Measurements from ENCODE around the gene MDC1. TPM values are rescaled to one million over a fixed set of nuclear protein-coding genes. Genes with fewer than 3 reads are reported as not detected.

MDC1 gene
- total and polyA plus RNA-seq, 2 of the 13 experiments (the other 11 are each of a cell fraction or from before 2014, with no cell fraction given) = 8.4 to 14.0 TPM

DNA sequence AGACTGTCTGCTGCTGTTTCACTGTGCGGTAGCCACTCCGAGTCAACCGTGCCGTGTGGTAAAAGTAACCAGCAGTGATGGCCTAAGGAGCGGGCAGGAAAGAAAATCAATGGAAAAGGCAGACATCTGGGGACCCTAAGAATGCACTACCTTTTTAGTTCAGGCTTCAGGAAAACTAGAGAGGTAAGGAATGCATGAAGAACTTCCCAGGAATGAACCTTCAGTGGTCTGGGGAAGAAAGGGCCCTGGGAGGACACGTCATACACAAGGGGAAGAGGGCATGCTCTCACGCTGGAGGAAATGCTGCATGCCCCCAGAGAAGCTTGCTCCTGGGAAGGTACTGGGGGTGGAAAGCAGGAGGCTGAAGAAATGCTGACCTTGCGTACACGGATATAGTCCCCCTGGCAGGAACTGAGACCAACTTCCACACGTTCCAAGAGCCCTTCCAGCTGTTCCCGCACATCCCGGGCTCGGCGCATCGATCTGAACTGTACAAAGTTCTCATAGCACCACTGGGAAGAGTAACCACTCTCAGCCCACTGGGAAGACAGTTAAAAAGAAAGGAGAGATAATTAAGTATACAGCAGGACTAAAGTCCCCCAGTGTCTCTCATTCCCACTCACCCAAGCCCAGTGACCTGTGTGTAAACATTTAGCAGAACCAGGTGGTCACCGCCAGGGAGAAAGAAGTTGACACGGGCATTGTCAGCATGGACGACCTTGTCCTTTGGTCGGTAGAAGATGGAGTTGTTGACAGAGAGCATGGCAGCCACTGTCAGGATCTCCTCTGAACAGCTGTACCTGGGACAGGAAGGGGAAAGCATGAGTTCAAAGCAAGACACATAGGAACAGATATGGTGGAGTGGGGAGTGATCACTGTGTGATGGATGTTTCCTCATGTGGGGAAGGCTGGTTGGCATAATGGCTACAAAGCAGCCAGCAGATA lies 62.0 kb downstream of the MDC1 start (continued):
- 0 out of 2 replicates have a peak, but pooled peaks have one; percentile 81 for TF ChIP-seq TOPORS (CRISPR knock-in tag; IDR thresholded peaks at IDR 0.05)
- TF ChIP-seq, protein P1, sequence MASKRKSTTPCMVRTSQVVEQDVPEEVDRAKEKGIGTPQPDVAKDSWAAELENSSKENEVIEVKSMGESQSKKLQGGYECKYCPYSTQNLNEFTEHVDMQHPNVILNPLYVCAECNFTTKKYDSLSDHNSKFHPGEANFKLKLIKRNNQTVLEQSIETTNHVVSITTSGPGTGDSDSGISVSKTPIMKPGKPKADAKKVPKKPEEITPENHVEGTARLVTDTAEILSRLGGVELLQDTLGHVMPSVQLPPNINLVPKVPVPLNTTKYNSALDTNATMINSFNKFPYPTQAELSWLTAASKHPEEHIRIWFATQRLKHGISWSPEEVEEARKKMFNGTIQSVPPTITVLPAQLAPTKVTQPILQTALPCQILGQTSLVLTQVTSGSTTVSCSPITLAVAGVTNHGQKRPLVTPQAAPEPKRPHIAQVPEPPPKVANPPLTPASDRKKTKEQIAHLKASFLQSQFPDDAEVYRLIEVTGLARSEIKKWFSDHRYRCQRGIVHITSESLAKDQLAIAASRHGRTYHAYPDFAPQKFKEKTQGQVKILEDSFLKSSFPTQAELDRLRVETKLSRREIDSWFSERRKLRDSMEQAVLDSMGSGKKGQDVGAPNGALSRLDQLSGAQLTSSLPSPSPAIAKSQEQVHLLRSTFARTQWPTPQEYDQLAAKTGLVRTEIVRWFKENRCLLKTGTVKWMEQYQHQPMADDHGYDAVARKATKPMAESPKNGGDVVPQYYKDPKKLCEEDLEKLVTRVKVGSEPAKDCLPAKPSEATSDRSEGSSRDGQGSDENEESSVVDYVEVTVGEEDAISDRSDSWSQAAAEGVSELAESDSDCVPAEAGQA (IDR thresholded peaks at IDR 0.05; ENCODE audit: low read depth) = peak; percentile 86
- TF ChIP-seq, protein P1 (CRISPR knock-in tag; IDR thresholded peaks at IDR 0.05; ENCODE audit: borderline replicate concordance) = no peak
- no peak for TF ChIP-seq RFX3 (CRISPR knock-in tag; IDR thresholded peaks at IDR 0.05)
- peak; percentile 87 for TF ChIP-seq ISL2 (CRISPR knock-in tag; IDR thresholded peaks at IDR 0.05)
- TF ChIP-seq ZNF205 (CRISPR knock-in tag; IDR thresholded peaks at IDR 0.05) = peak; percentile 95
- TF ChIP-seq HNRNPH1 (optimal IDR thresholded peaks at IDR 0.05; ENCODE audit: low read depth, low read length) = no peak
- TF ChIP-seq ZNF773 (CRISPR knock-in tag; IDR thresholded peaks at IDR 0.05; ENCODE audit: borderline replicate concordance) = peak; percentile 70; the same call in 1 of the 2 replicates
- TF ChIP-seq ATF7 (IDR thresholded peaks at IDR 0.05) = no peak
- TF ChIP-seq ATF7 (CRISPR knock-in tag; IDR thresholded peaks at IDR 0.05) = no peak; the same call in 1 of the 2 replicates
- no peak for TF ChIP-seq MED8 (CRISPR knock-in tag; IDR thresholded peaks at IDR 0.05; ENCODE audit: insufficient replicate concordance)
- TF ChIP-seq WIZ (CRISPR knock-in tag; IDR thresholded peaks at IDR 0.05) = peak; percentile 92
- TF ChIP-seq KAT8 (CRISPR knock-in tag; IDR thresholded peaks at IDR 0.05) = peak; percentile 91
- TF ChIP-seq, protein P2, sequence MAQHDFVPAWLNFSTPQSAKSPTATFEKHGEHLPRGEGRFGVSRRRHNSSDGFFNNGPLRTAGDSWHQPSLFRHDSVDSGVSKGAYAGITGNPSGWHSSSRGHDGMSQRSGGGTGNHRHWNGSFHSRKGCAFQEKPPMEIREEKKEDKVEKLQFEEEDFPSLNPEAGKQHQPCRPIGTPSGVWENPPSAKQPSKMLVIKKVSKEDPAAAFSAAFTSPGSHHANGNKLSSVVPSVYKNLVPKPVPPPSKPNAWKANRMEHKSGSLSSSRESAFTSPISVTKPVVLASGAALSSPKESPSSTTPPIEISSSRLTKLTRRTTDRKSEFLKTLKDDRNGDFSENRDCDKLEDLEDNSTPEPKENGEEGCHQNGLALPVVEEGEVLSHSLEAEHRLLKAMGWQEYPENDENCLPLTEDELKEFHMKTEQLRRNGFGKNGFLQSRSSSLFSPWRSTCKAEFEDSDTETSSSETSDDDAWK (CRISPR knock-in tag; IDR thresholded peaks at IDR 0.05) = no peak
- TF ChIP-seq MEF2D (CRISPR knock-in tag; IDR thresholded peaks at IDR 0.05) = peak; percentile 79; the same call in 1 of the 2 replicates
- peak; percentile 40; the same call in 1 of the 2 replicates for TF ChIP-seq ZNF335 (CRISPR knock-in tag; IDR thresholded peaks at IDR 0.05)
- TF ChIP-seq, protein P3, sequence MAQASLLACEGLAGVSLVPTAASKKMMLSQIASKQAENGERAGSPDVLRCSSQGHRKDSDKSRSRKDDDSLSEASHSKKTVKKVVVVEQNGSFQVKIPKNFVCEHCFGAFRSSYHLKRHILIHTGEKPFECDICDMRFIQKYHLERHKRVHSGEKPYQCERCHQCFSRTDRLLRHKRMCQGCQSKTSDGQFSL (CRISPR knock-in tag; IDR thresholded peaks at IDR 0.05) = no peak
- TF ChIP-seq SP1 (IDR thresholded peaks at IDR 0.05) = no peak
- no peak for TF ChIP-seq SP1 (CRISPR knock-in tag; IDR thresholded peaks at IDR 0.05)
- peak; percentile 99 for TF ChIP-seq FOXA3 (CRISPR knock-in tag; IDR thresholded peaks at IDR 0.05)
- TF ChIP-seq, protein P4, sequence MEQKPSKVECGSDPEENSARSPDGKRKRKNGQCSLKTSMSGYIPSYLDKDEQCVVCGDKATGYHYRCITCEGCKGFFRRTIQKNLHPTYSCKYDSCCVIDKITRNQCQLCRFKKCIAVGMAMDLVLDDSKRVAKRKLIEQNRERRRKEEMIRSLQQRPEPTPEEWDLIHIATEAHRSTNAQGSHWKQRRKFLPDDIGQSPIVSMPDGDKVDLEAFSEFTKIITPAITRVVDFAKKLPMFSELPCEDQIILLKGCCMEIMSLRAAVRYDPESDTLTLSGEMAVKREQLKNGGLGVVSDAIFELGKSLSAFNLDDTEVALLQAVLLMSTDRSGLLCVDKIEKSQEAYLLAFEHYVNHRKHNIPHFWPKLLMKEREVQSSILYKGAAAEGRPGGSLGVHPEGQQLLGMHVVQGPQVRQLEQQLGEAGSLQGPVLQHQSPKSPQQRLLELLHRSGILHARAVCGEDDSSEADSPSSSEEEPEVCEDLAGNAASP (CRISPR knock-in tag; IDR thresholded peaks at IDR 0.05; ENCODE audit: borderline replicate concordance) = peak; percentile 85

Measured in HepG2 (cell line).